Endometrial microvascular endothelial cells (primary cell): ENCODE results near the gene LSM14B. TPM values are rescaled to one million over a fixed set of nuclear protein-coding genes. Genes with fewer than 3 reads are reported as not detected.
"Not testable (repeated sequence)": the region's sequence is repeated elsewhere in the genome, so short reads cannot be mapped to it uniquely, and the experiment has no call there.

Experiments used
- in situ Hi-C: cut with HindIII; loops from 2 replicates; pipeline ENCODE4 v1.10.0; 2017; ENCODE audit warnings: low sequenced_read_pairs, low pct_unique_long_range_greater_than_20kb; ENCODE audit errors: inconsistent ontology term
- total RNA-seq: library from RNA; depleted of rRNA; stranded (reverse); fragments of >200 nt; gene quantifications from one replicate; pipeline ENCODE4 v1.2.3, GENCODE V29; 2015; ENCODE audit errors: inconsistent ontology term

The LSM14B gene
- total RNA-seq, 1 donor from 2014 or later, result 21.2 TPM

DNA sequence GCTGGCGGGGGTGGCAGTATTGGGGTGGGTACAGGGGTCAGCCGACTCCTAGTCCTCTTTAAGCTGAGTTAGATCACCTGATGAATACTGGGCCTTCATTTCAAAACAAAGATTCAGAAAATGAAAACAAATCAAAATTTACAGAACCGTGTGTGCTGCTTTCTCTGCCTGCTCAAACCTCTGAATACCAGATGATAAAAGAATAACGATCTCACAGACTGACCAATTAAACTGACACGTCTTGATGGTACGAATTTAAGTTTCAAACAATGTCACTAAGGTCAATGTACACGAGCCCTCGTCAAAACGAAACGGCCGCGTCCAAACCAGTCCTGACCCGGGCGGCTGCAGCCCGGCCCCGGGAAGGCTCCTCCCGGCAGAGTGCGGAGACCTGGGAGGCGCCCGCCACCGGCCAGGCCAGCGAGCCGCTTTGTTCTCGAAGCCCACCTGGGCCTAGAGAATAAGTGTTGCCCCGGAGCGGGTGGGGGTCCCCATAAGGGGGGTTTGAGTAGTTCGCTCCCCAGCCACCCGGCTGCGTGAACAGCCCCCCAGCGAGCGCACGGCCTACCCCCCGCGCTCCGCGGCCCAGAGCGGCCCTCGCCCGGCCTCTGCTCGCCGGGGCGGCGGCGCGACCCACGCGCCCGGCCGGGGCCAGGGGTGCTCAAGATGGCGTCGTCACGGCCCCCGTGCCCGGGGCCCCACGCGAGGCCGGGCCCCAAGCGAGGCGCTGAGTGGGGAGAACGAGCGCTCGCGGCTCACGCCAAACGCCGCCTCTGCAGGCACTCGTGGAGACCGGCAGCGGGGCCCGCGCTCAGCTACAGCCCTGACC lies 20.2 kb downstream of the LSM14B start:
- in situ Hi-C loops, result no loop called here

DNA sequence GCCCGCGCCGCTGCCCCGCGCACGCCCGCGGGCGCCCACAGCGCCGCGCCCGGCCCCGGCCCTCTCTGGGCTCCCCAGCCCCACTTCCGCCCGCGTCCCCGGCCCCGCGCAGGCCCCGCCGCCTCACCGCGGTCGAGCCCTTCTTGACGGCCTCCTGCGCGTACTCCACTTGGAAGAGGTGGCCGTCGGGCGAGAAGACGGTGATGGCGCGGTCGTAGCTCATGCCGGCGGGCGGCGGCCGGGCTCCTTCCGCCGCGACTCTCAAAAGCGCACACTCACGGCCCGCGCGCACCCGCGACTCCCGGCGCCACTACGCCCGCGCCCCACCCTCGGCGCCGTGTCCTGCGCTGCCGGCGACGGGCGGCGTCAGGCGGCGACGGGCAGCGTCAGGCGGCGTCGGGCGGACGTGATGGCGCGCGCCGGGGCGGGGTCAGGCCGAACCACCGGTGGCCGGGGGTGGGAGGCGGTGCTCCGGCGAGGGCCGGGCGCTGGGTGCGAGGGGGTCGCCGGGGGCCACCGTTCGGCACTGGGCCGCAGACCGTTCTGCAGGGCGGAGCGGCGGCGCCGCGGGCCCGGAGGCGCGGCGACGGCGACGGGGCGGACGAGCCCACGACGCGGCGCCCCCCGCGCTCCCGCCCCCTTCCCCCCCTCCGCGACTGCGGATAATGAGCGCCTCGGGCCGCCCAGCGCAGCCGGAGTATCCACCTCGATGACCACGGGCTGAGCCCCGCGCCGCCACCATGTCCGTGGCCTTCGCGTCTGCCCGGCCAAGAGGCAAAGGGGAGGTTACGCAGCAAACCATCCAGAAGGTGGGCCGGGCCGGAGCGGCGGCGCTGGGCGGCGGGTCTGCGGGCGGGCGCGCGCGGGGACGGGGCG lies 21.0 kb downstream of the LSM14B start, which contains the start of the genes PSMA7 and SS18L1:
PSMA7 (minus strand) TSS at position 314 of the 876 bp plus-strand sequence; CDS start at position 223, 91 bp downstream.
SS18L1 (plus strand) TSS at position 689 of the 876 bp plus-strand sequence; CDS start at position 741, 52 bp downstream.
- in situ Hi-C loops, result no loop called here

DNA sequence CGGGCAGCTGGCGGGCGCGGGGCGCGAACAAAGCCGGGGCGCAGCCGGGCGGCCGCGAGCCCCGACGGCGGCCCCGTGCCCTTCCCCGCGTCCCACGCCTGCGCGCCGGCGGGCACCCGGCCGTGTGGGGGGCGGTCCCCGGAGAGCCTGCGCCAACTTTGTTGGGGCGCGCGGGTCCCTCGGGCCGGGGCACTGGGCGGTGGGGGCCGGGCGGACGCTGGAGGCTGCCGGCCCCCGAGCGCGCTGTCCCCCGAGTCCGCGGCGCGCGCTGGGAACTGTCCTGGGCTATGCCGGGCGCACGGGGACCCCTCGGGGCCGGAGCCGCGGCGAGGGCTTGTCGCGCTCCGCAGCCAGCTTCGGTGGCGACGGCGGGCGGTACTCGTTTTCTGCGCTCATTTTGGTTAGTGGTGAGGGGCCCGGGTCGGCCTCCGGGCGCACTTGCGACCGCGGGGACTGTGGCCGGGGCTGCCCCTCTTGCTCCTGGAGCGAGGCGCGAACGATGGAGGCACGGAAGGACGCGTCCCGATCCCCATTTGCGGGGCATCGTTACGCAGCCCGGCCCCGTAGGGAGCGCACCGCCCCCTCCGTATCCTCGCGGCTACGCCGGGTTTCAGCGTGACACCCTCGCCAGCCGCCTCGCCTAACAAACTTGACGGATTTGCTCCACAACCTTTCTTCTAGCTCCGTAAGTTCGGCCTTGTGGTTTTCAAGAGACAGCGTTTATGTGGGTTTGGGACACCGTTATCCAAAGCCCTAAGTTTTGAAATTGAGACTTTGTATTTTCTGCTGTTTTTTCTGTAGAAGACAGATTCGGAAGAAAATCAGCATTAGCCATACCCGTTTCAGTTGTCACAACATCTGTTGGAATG lies 21.9 kb downstream of the LSM14B start:
- in situ Hi-C loops, result no loop called here

DNA sequence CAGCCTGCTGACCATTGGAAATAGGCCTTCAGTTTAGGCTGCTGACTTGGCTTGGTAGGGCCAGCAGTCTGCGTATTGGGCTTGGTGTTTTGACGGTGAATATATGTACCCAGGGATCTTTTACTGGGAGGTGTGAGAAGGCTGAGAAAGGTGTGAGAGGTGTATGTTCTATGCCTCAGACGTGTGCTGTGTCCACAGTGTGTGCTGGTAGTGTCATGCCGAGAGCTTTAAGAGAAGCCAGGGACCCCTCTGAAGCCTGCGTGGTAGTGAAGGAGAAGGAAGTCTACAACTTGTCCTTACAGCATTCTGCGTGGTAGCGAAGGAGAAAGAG lies 23.4 kb downstream of the LSM14B start:
- in situ Hi-C loops, result no loop called here

DNA sequence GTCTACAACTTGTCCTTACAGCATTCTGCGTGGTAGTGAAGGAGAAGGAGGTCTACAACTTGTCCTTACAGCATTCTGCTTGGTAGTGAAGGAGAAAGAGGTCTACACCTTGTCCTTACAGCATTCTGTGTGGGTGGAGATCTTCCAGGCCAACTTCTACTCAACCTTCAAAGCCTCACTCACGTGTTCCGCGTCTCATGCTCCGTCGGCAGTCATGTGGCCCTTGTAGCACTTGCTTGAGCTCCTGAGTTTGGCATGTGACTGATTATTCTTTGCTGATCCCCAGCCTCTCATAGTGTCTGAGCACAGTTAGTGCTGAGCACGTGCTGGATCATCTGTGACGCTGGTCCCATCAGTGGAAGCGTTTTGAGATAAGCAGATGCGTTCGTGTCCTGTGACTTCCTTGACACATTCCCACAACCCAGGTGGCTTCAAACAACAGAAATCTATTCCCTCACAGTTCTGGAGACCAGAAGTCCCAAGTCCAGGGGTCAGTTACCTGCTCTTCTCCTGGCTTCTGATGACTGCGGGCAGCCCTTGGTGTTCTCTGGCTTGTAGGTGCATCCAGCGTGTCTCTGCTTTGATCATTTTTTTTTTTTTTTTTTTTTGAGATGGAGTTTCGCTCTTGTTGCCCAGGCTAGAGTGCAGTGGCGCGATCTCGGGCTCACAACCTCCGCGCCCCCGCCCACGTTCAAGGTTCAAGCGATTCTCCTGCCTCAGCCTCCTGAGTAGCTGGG lies 23.9 kb downstream of the LSM14B start:
- in situ Hi-C loops, result no loop called here

DNA sequence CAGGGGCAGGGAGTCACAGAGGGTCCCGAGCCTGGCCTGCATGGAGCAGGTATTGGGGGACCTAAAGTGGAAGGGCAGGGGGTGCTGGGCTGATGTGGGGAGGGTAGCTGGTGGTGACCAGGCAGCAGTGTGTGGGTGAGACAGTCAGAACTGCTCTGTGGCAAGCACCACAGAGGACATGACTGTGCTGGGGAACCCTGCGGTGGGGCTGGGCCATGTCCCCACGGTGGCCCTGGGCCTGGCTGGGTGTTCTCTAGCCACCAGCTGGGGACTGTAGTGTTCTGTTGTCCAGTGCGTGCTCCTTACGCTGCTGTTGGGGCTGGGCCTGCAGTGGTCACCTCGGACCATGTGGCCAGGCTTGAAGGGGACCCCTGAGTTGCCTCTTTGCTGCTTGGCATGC lies 24.9 kb downstream of the LSM14B start:
- in situ Hi-C loops, result no loop called here

DNA sequence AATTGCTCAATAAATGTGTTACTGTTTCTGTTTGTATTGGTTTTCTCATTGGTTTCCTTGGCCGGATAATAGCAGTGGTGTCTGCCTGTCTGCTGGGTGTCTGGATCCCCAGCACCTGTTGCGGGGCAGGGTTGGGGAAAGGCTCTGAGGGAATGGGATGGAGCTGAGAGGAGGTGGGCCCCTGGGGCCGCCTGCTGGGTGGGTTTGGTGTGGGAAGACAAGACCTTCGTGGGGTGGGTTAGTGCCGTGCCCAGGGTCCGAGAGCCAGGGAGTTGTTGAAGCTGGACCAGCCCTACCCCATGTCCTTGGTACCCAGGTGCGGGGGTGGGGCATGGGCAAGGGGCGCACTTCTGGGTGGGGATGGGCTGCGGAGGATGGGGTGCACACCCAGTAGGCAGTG lies 25.3 kb downstream of the LSM14B start:
- in situ Hi-C loops, result no loop called here

DNA sequence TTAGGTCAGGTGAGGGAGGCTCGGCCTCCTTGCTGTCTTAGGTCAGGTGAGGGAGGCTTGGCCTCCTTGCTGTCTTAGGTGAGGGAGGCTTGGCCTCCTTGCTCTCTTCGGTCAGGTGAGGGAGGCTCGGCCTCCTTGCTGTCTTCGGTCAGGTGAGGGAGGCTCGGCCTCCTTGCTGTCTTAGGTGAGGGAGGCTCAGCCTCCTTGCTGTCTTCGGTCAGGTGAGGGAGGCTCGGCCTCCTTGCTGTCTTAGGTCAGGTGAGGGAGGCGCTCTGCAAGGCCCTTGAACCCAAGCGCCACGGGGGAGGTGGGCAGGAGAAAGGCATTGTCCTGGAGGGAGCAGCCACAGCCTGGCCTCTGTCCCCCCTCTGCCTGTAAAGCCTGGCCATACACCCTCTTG lies 26.1 kb downstream of the LSM14B start:
- in situ Hi-C loops, result not testable (repeated sequence)

DNA sequence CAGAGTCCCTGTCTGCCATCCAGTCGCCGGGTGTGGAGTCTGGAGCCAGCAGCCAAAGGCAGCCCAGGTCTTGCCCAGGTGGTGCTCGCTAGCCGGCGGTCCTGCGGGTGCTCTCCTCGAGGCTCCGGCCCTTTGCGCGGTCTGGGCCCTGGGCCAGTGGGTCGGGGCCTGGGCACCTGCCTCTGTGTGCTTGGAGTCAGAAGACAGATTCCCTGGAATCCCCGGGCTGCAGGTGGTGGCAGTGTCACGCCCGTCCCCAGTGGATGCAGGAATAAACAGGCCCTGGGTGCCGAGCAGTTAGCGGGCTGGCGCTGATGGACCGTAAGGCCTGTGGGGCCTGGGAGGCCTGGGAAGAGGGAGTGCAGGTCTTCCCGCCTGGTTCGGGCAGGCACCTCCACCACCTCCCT lies 26.6 kb downstream of the LSM14B start:
- in situ Hi-C loops, result no loop called here

DNA sequence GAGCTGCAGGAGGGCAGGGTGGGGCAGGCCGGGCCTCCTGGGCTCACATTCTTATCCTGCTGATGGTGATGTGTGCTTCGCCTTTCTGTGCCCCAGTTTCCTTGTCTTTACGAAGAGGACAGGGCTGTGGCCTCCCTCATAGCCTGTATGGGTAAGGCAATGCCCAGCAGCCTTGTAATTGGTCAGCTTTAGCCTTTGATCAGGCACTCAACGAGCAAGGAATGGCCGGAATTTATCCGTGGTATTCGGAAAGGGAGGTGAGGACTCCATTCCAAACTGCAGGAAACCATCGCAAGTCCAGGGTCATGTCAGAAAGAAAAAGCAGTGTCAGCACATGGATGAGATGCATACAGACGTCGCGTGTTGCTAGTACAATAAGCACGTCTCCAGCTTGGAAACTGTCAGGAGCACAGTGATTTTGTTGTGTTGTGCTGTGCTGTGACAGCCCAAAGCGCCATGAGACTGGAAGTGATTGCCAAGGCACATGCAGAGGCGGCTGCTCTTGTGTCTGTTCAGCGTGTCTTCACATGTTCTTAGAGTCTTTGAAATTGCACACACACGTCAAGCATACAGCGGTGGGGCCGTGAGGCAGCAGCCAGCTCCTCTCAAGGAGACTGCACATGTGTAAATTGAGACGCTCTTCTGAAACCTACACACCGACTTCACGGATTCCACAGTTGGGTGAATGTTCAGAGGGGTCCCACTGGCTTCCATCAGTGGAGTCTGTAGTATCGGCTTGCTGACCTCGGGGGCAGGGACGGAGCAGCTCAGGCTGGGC lies 27.4 kb downstream of the LSM14B start:
- in situ Hi-C loops, result no loop called here

DNA sequence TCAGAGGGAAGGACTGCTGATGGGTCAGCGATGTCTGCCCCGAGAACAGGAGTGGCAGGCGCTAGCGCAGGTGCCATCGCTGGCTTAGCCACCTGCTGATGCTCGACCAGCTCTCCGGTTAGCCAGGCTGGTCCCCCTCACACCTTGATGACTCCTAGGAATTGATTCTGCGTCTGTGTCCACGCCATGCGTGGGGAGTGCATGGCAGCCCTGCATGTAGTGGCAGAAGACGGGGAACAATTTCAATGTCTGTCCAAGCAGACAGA lies 28.0 kb downstream of the LSM14B start:
- in situ Hi-C loops, result no loop called here

DNA sequence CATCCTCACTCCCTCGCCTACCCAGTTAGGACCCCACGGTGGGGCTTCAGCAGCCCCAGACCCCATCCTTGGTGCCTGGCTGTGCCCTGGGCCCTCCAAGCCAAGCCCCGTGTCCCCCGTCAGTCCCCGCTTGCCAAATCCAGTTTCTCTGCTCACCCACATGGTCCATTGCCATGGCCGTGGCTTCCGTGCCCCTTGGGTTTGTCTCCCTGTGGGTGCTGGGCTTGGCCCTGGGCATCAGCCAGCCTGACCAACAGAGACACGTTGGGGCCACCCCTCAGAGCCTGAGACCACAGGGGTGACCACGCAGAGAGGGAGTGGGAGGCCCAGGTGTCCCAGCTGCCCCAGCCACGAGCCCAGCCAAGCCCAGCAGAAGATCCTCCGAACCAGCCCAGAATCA lies 28.9 kb downstream of the LSM14B start:
- in situ Hi-C loops, result no loop called here

DNA sequence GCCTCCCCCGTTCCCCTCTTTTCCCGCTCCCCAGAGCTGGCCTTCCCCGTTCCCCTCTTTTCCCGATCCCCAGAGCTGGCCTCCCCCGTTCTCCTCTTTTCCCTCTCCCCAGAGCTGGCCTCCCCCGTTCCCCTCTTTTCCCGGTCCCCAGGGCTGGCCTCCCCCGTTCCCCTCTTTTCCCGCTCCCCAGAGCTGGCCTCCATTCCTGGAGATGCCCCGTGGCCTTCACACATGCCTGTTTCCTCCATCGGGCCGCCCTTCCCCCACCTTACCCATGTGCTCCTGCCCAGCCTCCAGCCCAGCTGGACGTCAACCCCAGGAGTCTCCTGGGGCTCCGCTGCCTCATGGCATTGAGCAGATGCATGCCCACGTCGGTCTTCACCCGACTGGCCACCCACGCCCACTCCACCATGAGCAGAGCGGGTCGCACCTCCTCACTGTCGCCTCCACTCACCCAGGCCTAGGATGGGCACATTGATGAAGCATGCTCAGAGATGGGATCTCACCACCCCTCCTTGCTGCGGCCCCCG lies 29.6 kb downstream of the LSM14B start:
- in situ Hi-C loops, result no loop called here

DNA sequence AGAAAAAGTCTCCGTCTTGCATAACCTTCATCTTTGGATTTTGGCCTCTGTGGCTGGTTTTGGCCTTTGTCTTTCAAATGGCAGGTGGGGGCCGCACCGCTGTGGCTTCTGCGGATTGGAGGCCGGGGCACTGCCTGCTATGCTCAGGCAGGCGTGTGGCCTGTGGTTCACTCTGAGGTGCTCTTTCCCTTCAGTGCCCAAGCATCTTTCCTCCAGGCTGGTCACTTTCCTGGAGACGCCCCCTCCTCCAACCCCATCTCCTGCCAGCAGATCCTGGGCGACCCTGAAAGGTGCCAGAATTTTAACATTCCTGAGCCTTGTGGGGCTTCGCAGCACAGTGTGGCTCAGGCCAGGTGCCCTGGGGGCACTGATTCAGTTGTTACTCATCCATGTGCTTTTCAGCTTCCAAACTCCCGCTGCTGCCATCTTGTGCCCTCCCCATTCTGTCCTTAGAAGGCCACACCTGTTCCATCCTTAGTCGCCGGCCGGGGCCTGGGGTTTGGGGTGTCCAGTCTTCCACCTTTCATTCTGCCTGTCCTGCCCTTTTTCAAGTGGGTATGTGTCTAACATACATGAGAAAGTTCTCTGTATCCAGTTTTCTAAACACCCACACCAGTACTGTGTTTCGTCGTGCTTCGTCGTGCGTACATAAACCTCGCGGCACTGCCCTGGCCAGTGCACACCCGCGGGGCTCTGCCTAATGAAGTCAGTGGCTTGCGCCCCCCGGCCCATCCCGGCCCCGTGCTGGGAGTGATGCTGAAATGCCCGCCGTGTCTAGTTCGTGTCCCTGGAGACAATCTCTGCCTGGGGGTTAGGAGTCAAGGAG lies 33.4 kb downstream of the LSM14B start:
- in situ Hi-C loops, result no loop called here

DNA sequence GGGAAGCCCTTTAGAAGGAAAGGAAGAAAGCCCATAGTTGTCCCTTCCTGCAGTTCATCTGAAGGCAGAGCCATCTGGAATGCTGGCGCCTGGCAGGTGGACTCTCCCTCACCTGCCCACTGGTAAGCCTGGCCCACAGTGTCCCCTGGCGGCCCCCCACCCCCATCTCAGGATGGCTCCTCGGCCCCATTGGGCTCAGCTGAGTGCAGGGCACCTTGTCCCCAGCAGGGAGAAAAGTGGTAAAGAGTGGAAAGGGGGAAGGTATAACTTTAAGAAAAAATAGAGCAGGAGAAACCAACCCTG lies 33.9 kb downstream of the LSM14B start:
- in situ Hi-C loops, result no loop called here

DNA sequence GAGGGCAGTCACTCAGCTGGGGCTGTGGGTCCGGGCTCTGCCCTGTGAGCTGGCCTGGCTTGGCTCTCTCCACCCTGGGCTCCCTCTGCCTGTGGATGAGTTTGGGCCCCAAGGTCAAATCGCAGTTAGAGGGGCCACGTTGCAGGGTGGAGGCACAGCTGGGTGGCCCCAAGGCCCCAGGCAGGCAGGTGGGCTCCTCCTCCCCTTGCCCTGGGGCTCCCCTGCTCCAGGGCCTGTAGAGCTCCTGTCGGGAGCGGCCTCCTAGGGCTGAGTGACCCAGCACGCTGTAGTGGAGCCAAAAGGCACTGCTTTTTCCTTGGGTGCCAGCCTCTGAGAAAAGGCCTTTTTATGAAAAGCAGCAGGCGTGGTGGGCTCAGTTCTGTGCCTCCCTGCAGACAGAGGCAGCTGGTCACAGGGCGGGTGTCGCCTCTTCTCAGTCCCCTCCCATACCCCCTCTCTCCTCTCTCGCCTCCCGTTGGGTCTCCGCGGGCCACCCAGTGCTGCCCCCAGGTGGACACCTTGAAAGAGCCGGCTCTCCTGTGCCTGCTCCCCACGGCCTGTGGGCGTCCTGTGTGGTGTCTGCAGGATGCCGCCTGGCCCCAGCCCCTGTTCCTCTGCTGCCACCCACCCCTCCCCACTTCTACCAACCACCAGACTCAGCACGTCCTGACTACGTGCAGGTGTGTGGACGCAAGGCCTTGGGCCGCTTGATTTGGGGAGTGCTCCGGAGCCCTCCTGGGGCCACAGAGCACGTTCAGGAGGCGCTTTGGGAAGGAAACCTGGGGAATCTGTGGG lies 34.5 kb downstream of the LSM14B start:
- in situ Hi-C loops, result no loop called here
